Measurements from ENCODE around the gene CPNE2. TPM values are rescaled to one million over a fixed set of nuclear protein-coding genes. Genes with fewer than 3 reads are reported as not detected.

CPNE2 gene
- total RNA-seq, 1 donor: 11.6 TPM

- H3K4me3 ChIP-seq (ENCODE audit: insufficient read depth, low read length): no peak overlapping the region
- H4K20me1 ChIP-seq (ENCODE audit: insufficient read depth, low read length): no peaks in the 10 kb centered on the region
- H3K27me3 ChIP-seq (ENCODE audit: insufficient read depth, low read length): no peaks in the 10 kb centered on the region
- H3K9me3 ChIP-seq (ENCODE audit: low read depth, low read length): no peaks in the 10 kb centered on the region
- TF ChIP-seq CTCF (IDR thresholded peaks at IDR 0.05; ENCODE audit: extremely low read depth, low read depth, low read length): no peak
- no peaks in the 10 kb centered on the region for H3K4me1 ChIP-seq (ENCODE audit: insufficient read depth, low read length)
- peaks cover 24% of the 10 kb centered on the region for H3K36me3 ChIP-seq (ENCODE audit: insufficient read depth, low read length)
- H3K4me2 ChIP-seq (ENCODE audit: insufficient read depth, low read length): no peak overlapping the region
- DNase-seq (ENCODE audit: insufficient read length, low spot score, missing footprints): peak; percentile 62
- no peak overlapping the region for H2AFZ ChIP-seq (ENCODE audit: low read length)
- H3K79me2 ChIP-seq (ENCODE audit: insufficient read depth, low read length): no peaks in the 10 kb centered on the region
- H3K27ac ChIP-seq (ENCODE audit: low read depth, low read length): no peak overlapping the region
Measured at GRCh38 chr16:57150682-57151330, 58.4 kb downstream of the CPNE2 start.

DNA sequence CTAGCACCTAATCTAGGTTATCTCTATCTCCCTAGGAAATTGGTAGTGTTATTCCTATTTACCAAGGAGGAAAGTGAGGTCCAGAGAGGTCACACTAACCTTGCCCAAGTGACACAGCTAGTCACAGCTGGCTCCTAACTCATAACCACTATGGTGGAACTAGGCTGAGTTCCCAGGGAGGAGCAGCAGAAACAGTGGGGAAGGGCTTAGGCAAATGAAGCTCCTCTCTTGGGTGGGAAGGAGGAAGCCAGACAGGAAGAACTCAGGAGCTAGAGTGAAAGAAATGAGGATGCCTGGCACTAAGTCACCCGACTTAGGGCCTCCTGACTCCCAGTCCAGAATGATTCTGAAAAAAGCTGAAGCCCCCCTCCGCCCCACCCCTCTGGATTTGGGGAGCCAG is 59.0 kb downstream of the CPNE2 start:
- Histone ChIP-seq H3K27ac (ENCODE audit: low read depth, low read length) (no peak overlapping the region), H3K4me2 (ENCODE audit: insufficient read depth, low read length) (no peak overlapping the region), H3K4me1 (ENCODE audit: insufficient read depth, low read length) (no peaks in the 10 kb centered on the region), H3K27me3 (ENCODE audit: insufficient read depth, low read length) (no peaks in the 10 kb centered on the region), H2AFZ (ENCODE audit: low read length) (no peak overlapping the region), H4K20me1 (ENCODE audit: insufficient read depth, low read length) (no peaks in the 10 kb centered on the region), H3K9me3 (ENCODE audit: low read depth, low read length) (no peaks in the 10 kb centered on the region), H3K36me3 (ENCODE audit: insufficient read depth, low read length) (peaks cover 24% of the 10 kb centered on the region), H3K4me3 (ENCODE audit: insufficient read depth, low read length) (no peak overlapping the region), H3K79me2 (ENCODE audit: insufficient read depth, low read length) (no peaks in the 10 kb centered on the region)
- DNase-seq (ENCODE audit: insufficient read length, low spot score, missing footprints): peak; percentile 59
- no peak for TF ChIP-seq CTCF (IDR thresholded peaks at IDR 0.05; ENCODE audit: extremely low read depth, low read depth, low read length)

DNA sequence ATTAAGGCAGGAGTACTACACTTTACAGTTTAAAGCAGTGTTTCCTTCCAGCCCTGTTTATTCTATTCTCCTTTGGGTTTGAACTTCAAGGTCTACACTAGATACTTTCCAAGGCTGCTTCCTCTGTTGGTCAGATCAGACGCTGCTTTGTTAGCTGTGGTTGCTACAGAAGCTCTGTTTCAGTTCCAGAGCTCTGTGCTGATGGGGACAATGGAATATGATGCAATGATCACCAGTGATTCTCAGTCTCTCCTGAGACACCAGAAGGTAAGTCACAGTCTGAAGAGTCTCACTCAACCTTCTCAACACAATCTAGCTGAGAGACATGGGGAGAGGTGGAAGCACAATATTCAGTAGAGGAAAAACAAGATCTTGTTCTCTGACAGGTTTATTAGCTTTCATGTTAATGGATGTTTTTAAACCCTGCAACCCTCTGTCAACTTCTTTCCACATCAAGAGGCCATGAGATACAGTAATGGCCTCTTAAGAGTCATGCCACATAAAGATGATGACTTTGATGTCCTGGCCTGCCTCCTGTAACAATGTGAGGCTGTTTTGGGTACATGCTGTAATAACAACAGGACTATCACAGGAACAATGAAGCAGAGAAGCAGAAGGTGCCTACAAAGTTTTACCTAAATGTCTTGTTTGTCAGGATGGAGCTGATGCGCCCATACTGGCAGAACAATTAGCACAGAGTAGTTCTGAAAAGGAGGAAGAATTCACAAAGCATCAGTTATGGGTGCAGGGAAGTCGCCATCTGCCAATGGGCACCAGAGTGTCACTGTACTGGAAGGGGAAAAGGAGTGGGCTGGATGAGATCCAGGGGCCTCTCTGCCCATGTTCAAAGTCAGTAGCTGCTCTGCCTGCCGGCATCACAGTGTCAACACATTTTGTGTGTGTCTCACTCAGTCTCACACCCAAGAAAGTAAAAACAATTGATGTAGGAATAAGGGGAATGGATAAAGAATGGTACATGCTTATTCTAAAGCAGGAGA is 60.0 kb downstream of the CPNE2 start:
- H3K4me1 ChIP-seq (ENCODE audit: insufficient read depth, low read length): no peaks in the 10 kb centered on the region
- H3K79me2 ChIP-seq (ENCODE audit: insufficient read depth, low read length): no peaks in the 10 kb centered on the region
- H4K20me1 ChIP-seq (ENCODE audit: insufficient read depth, low read length): no peaks in the 10 kb centered on the region
- H3K36me3 ChIP-seq (ENCODE audit: insufficient read depth, low read length): peaks cover 29% of the 10 kb centered on the region
- H2AFZ ChIP-seq (ENCODE audit: low read length): no peak overlapping the region
- H3K9me3 ChIP-seq (ENCODE audit: low read depth, low read length): no peaks in the 10 kb centered on the region
- no peak overlapping the region for H3K4me3 ChIP-seq (ENCODE audit: insufficient read depth, low read length)
- H3K4me2 ChIP-seq (ENCODE audit: insufficient read depth, low read length): no peak overlapping the region
- no peak overlapping the region for H3K27ac ChIP-seq (ENCODE audit: low read depth, low read length)
- no peak for TF ChIP-seq CTCF (IDR thresholded peaks at IDR 0.05; ENCODE audit: extremely low read depth, low read depth, low read length)
- no peaks in the 10 kb centered on the region for H3K27me3 ChIP-seq (ENCODE audit: insufficient read depth, low read length)
- no peak for DNase-seq (ENCODE audit: insufficient read length, low spot score, missing footprints)

DNA sequence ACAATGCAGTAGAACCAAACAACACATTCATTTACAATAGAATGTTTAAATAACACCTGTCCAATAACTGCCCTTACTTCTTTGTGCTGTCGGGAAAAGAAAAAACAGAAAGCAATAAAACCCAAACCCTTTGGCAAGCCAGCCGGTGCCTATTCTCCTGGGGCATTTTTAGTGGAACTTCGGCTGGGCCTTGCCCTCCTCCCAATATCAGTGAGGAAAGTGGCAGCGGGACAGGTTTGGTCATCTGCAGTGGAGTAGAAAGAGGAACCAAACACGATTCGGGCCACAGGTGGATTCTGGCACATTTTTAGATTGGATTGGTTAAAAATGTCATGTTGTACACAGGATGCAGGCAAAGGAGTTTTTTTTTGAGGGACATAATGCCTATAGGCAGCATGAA is 61.5 kb downstream of the CPNE2 start:
- Histone ChIP-seq H3K36me3 (ENCODE audit: insufficient read depth, low read length) (peaks cover 38% of the 10 kb centered on the region), H3K4me3 (ENCODE audit: insufficient read depth, low read length) (no peak overlapping the region), H3K27ac (ENCODE audit: low read depth, low read length) (no peak overlapping the region), H3K27me3 (ENCODE audit: insufficient read depth, low read length) (no peaks in the 10 kb centered on the region), H3K4me1 (ENCODE audit: insufficient read depth, low read length) (no peaks in the 10 kb centered on the region), H3K79me2 (ENCODE audit: insufficient read depth, low read length) (no peaks in the 10 kb centered on the region), H2AFZ (ENCODE audit: low read length) (no peak overlapping the region), H4K20me1 (ENCODE audit: insufficient read depth, low read length) (no peaks in the 10 kb centered on the region), H3K9me3 (ENCODE audit: low read depth, low read length) (no peaks in the 10 kb centered on the region), H3K4me2 (ENCODE audit: insufficient read depth, low read length) (no peak overlapping the region)
- no peak for TF ChIP-seq CTCF (IDR thresholded peaks at IDR 0.05; ENCODE audit: extremely low read depth, low read depth, low read length)
- DNase-seq (ENCODE audit: insufficient read length, low spot score, missing footprints): no peak
